NOMO-1 (cell line): ENCODE results near the gene HHATL.
"Not testable (repeated sequence)": the region's sequence is repeated elsewhere in the genome, so short reads cannot be mapped to it uniquely, and the experiment has no call there.

Experiments used
- DNase-seq, 2 experiments: peaks; one replicate each; lab custom pipeline; 2025; ENCODE audit not compliant: unreplicated experiment in 2 of 2; lab: John Stamatoyannopoulos, UW

The HHATL gene

DNA sequence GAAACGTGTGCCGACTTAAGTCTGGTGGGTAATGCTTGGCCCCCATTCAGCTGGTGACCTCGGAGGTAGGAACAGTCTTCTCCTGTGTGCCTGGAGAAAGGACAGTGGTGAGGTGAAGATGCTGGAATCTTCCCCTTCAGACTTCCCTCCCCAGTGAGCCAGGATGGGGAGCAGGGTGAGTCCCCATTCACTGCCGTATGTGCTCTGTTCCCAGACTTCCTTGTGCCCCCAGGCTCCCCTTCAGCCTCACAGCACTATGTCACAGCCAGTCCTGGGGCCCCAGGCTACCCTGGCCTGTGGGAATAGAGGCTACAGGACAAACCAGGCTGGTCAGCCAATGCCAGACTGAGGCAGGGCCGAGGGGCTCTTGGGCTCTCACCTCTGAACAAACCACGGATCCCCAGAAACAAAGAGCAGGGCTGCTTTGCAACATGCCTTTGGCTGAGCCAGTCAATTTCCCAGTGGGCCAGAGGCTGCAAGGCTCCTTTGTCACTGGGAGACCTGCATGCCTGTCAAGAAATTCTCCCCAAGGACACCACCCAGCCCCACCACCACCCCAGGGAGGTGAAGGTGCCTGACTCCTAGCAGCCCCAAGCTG lies 31.8 kb upstream of the HHATL start:
- DNase-seq = no peak

DNA sequence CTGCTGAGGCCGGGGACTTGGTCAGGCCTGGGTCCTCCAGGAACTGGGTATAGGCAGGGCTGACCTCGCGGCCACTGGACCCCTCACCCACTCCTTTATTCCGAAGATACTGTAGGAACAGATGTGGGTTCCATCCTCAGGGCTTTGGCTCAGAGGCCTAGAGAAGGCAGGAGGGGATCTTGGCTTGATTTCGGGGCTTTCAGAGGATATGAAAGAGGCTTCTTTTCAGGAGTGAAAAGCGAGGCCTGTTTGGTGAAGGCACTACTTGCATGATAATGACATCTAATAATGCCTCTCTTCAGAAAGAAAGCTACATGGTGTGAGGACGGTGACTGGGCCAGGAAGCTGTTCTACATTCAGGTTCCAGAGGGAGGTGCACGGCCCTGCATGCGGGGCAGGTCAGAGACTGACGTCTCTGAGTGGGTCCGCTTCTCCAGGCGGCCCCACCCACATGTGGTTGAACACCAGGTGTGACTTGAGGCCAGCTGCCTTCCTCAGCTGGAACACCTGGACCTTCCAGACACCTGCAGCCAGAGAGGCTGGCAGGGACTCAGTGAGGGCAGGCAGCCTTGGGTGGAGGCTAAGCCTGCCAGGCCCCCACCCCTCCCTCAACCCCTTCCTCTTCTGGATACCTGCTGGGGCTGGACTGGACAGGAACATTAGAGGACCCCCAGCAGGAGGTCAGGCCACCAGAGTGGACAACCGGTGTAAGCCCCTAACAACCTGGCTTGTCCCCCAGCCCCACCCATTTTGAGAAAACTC lies 31.1 kb upstream of the HHATL start:
- no peak for DNase-seq

DNA sequence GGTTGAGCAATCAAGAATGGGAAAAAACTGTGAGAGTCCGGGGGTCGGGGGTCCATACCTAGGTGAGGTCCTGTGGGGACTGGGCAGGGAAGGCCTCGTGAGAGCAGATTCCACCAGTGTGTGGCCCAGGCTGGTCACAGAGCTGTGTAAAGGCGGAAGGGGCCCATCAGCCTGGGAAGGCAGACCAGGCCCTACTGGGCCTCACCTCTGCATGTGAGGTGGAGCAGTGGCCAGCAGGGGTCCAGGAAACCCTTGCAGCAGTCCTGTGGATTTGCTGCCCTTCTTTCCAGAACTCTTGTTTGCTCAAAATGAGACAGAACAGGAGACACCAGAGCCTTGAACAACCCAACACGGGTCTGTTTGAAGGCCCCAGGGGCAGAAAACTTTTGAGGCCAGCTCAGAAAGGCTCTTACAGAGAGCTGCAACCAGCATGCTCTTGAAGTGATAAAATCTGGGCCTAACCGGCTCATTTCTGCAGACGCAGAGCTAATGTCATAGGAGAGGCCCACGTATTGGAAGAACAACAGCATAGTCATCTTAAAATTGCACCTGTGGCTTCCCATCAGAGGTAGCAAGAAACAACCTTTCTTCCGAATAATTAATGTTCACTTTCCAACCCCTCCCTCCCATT lies 30.3 kb upstream of the HHATL start:
- DNase-seq = no peak

DNA sequence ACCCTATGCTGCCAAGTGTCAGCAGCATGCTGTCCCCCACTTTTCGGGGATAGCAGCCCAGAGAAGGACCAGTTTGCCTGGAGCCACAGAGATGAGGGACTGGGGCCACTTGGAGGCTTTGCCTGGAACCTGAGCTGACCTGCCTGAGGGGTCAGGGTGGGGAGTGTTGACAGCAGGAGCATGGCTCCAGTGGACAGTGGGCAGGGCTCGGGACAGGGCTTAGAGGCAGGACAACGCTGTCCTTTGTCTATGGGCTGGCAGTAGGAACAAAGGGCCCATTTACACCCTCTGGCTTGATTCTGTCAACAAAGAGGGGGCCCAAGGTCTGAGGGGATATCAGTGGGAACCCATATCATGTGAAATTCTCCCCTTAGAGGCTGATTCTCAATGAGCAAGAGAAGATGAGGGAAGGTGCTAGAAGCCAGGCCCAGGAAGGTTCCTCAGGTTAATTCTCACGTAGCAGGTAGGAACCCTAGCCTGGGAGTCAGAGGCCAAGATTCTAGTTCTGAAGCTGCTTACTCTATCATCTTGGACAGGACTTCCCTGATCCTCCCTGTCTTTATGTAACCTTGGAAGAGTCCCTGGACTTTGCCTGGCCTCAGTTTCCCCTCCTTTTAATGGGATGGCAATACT lies 29.7 kb upstream of the HHATL start:
- no peak for DNase-seq

DNA sequence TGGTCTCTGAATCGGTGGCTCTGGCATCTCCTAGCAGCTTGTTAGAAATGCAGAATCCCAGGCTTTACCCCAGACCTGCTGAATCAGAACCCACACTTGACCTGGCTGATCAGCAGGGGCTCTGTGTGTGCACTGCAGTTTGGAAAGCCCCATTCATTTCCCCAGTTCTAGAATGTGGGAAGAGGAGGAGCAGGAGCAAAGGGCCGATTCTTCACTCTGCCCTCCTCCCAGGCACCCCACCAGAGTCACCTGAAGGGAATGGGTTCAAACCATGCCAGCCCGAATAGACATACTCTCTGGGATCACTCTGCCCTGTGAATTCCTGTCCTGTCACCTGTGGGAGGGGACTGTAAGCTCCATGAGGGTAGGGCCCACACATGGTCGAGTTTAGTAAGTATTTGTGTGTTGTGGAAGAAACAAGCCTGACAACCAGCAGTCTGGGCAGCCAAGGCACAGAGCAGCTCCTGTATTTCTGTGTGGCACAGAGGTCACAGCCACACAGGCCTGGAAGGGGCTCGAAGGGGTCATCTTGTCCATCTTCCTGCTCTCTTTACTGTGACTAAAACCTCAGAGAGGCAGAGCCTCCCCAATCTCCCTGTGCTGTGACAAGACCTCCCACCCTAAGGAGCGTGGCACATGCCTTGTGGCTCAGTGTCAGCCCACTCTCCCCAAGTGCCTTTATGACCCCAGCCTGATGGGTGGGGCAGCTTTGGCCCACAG lies 29.0 kb upstream of the HHATL start:
- no peak for DNase-seq

DNA sequence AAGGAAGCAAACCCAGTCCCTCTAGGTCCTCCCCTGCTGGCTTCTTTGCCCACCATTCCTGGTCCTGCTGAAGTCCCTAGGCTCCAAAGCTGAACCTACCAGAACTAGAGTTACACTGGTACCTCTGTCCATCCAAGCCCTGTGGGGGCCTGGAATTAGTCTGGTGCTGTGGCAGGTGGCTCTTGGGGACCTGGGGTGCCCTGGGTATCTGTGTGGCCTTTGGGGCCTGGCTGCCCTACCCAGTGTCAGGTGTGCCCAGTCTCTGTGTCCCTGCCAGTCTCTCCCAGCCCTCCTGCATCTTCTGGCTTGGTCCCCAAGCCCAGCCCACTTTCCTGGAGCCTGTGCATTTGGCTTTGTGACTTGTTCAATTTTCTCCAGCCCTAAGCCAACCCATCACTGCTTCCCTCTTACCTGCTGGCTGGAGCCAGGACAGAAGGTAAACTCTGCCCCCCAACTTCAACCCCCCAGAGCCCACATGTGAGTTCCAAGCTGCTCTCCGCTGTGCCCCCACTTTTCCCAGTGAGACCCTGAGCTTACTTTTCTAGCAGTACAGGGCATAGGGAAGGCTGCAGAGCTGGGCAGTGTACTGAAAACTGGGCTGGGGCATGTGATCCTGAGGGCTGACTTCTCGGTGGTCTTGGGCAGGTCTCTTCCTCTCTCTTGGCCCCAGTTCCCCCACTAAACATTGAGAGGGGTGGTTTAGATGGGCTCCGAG lies 28.3 kb upstream of the HHATL start:
- no peak for DNase-seq

DNA sequence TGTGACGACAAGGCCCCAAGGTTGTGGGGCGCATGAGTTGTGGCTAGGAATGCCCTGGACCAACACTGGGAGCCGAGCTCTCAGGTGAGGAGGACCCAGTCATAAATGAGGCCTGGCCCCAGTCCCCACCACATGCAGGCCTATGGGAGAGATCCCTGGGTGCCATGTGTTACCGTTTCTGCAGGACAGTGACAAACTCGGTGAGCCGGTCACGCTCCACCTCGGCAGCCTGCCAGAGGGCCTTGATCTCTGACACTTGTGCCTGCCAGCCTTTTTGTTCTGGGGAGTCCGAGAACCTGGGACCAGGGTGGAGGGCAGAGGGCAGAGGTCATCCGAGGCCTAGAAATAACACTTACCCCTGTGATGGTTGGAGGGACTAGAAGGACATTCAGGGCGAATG lies 27.7 kb upstream of the HHATL start:
- no peak for DNase-seq

DNA sequence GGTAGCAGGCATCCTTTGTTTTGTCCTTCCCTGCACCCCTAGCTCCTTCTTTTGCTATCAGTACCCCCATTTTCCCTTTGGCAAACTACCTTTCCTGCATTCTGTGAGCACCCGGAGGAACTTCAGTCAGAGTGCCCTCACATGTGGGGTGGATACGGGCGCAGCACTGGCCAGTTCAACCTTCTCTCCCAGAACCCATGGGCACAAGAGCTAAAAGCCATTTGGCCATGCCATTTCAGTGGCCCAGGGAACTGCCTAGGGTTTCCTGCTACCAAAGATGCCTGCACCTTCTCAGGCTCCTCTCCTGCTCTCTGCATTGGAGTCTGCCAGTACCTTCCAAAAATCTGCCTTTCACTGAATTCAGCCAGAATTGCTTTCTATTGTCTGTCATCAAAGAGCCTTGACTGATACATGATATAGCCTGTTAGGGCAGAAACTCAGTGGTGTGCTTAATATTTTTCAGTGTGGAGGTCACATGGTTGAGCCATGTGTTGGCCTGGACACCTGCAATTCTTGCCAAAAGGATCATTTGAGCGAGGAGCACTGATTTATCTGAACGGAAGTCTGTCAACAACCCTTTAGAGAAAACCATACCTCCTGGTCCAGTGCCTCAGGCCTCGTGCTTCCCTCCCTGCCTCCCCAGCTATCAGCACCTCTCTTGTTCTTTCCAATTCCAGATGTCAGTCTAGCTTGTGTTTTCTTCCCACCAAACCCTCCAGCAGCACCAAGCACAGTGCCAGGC lies 27.0 kb upstream of the HHATL start:
- DNase-seq = no peak

DNA sequence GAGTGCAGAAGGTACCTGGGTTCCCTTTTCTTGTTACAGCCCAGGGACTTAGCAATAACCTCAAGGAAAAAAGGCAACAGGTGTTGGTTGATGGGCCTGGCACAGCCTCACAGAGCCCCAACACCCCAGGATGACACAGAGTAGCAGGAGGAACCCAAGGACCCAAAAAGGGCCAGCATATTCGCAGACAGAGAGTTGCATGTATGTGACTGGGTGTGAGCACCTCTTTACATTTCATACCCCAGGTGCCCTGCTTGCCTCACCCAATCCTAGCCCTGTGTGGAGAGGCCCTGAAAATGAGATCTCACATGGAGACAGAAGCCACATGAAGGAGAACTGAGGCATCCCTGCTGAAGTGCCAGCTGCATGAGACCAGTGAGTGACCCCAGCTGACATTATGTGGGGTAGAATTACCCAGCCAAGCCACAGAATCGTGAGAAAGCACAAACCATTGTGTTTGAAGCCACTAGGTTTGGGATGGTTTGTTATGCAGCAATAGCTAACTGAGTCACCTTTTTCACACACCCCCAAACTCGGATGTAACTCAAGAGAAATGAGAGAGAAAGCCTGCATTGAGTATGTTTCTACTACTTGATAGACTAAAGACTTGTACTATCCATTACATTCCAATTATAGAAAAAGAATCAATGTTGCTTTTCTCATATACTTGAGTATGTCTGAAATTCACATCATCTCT lies 26.2 kb upstream of the HHATL start:
- no peak for DNase-seq

DNA sequence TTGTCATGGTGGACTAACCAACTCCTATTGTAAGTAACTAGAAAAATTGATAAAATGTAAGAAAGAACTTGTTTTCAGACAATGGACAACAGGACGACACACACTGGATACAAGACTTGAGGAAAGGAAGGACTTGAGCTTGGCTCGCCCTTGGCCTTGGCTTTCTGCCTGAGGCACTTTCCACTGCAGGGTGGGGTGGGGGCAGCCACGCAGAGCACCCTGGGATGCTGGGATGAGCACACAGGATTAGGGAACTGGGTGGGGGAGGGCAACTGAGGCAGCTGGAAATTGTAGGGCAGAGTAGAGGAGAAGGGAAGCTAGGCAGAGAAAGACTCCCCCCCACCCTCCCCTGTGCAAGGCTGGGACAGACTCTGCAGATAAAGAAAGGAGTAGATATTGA lies 25.5 kb upstream of the HHATL start:
- DNase-seq = no peak

DNA sequence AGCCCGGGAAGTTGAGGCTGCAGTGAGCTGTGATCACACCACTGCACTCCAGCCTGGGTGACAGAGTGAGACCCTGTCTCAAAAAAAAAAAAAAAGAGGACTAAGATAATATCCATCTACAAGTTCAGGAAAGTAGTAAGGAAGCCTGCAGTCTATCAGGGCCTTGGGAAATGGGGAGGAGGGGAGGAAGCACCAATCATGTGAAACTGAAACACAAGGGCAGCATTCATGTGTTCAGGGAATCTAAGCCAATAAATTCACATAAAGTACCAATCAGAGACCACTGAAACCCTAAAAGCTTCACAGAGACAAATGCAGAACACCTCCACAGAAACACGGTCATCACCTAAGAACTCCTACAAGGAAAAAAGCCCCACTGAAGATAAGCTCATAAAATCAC lies 22.9 kb upstream of the HHATL start:
- no peak for DNase-seq

DNA sequence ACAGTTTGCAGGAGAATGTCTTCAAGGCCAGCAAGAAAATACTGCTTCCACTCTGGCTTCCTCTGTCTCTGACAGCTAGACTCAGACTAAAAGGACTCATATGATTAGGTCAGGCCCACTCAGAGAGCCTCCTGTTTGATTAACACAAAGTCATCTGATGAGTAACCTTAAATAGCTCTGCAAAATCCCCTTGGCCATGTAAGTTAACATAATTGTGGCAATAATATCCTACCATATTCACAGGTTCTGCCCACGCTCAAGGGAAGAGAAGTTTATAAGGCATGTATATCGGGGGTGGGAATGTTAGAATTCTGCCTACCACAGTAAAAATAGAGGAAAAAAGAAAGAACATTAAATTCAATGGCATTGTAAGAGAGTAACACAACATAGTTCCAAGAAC lies 20.6 kb upstream of the HHATL start:
- no peak for DNase-seq

DNA sequence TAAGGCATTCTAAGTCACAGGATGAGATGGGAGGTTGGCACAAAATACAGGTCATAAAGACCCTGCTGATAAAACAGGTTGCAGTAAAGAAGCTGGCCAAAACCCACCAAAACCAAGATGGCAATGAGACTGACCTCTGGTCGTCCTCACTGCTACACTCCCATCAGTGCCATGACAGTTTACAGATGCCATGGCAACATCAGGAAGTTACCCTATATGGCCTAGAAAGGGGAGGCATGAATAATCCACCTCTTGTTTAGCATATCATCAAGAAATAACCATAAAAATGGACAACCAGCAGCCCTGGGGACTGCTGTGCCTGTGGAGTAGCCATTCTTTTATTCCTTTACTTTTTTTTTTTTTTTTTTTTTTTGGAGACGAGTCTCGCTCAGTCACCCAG lies 19.8 kb upstream of the HHATL start:
- not testable (repeated sequence) for DNase-seq

DNA sequence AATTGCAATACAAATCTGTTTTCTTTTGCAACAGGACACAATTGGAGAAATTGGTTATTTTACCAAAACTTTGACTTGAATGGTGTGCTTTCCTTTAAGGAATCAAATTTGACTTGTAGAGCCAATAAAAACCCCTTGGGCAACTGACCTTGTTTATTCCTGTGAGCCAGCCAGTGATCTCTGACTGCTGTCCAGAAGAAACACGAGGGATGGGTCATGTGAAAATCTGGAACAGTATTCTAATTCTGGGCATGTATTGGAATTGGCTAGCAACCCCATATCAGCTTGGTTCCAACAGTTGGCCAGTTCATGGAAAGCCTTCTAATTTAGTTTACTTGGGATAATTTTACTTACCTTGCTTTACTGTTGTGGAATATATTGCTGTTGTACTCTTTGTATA lies 19.1 kb upstream of the HHATL start:
- no peak for DNase-seq

DNA sequence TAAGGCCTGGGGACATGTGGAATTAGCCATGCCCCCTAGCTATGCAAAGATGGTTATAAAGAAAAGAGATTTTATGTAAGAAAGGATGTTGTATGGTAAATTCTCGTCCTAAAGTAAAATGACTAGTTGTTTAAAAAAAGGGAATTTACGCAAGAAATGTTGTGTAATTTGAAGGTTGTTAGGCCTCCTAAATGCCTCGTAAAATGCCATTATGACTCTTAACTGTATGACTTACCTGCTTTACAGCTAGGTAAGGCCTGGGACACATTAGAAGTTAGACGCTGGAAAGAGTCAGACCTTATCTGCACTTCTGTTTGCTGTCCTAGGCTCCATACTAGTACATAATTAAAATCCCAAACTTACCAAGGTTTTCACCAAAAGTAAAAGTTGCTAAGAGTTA lies 17.5 kb upstream of the HHATL start:
- peak; percentile 62 to 80 for DNase-seq

DNA sequence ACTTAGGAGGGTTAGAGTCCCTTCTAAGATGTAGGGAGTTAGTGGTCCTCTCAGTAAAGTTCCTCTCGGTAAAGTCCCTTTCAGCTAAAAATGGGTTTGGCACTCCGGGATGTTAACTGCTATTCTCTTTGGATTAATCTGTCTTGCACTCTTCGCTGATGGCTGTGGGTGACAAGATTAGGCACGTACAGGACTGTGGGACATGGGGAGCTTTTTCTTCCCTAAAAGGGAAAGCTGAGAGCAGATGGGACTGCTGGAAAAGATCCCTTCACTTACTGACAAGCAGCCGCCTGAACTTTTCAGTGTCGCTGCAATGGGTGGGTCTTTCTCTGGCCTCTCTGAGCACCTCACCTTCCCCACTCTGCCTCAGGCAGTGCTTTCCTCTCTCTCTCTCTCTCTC lies 16.4 kb upstream of the HHATL start:
- DNase-seq = no peak

DNA sequence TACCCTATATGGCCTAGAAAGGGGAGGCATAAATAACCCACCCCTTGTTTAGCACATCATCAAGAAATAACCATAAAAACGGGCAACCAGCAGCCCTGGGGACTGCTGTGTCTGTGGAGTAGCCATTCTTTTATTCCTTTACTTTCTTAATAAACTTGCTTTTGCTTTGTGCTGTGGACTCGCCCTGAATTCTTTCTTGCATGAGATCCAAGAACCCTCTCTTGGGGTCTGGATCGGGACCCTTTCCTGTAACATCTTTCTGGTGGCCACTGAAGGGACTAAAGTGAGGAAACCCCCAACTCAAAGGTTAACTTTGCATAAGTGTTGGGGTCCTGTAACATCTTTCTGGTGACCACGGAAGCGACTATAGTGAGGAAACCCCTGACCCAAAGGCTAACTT lies 15.7 kb upstream of the HHATL start:
- no peak for DNase-seq

DNA sequence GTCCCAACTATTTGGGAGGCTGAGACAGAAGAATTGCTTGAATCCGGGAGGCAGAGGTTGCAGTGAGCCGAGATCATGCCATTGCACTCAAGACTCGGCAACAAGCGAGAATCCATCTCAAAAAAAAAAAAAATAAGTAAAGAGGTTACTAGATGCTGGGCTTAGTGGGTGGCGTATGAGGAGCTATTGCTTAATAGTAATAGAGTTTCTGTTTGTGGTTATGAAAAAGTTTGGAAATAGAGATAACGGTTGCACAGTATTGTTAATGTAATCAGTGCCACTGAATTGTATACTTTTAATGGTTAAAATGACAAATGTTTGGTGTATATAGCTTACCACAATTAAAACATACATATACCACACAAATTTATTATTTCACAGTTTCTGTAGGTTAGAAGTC lies 14.7 kb upstream of the HHATL start:
- peak; percentile 59 to 66 for DNase-seq

DNA sequence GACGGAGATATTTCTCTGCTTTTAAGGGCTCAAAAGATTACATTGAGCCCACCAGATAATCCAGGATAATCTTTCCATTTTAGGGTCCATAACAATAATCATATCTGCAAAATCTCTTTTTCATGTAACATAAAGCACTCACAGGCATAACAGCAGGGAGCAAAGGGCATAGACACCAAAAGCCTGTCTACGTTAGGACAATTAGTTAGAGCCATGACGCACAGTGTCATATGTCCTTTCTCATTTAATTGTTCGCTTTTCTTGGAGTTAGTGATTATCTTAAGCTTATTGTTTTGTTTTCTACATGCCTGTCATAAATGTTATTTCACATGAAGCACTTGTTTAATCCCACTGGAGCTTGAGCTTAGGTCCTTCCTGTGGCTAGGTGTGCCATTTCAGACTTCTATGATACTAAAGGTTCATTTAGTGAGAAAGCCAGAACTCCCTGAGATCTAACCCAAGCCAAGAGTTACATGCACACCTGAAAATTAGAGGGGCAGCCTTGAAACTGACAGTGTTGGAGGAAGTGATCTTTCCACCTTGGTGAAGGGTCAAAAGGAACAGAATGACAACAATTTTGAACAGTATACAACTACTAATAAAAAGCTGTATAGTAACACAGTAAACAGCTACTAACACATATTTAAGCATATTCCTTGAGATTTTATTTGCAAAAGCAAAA lies 11.7 kb upstream of the HHATL start:
- DNase-seq = no peak
